Smooth muscle cell (in vitro differentiated cells): ENCODE measurements around the gene UTS2B. TPM values are rescaled to one million over a fixed set of nuclear protein-coding genes. Genes with fewer than 3 reads are reported as not detected.

ENCODE experiments used
- DNase-seq: peaks from one replicate; lab custom pipeline; 2025; ENCODE audit not compliant: unreplicated experiment; lab: John Stamatoyannopoulos, UW
- H2AFZ ChIP-seq: fragments of 200-600 bp; sonication (generic); 2 replicates; pipeline ENCODE4 v1.6.0; 2016; ENCODE audit warnings: antibody characterized with exemption, low read depth, mild to moderate bottlenecking
- H3F3A ChIP-seq: fragments of 200-600 bp; sonication (generic); 2 replicates; pipeline ENCODE4 v1.6.0; 2017; ENCODE audit warnings: antibody characterized with exemption, low read depth
- H3K27ac ChIP-seq: fragments of 200-600 bp; sonication (generic); 2 replicates; pipeline ENCODE4 v1.5.1; 2016; ENCODE audit warnings: low read depth, mild to moderate bottlenecking
- H3K27me3 ChIP-seq: fragments of 200-600 bp; sonication (generic); 2 replicates; pipeline ENCODE4 v1.6.1; 2016; ENCODE audit warnings: low read depth, mild to moderate bottlenecking
- H3K36me3 ChIP-seq: fragments of 200-600 bp; sonication (generic); 2 replicates; pipeline ENCODE4 v1.5.1; 2016; ENCODE audit warnings: low read depth
- H3K4me1 ChIP-seq: fragments of 200-600 bp; sonication (generic); 2 replicates; pipeline ENCODE4 v1.5.1; 2016; ENCODE audit warnings: low read depth
- H3K4me2 ChIP-seq: fragments of 200-600 bp; sonication (generic); 2 replicates; pipeline ENCODE4 v1.6.0; 2016; ENCODE audit warnings: mild to moderate bottlenecking
- H3K4me3 ChIP-seq: fragments of 200-600 bp; sonication (generic); 2 replicates; pipeline ENCODE4 v1.5.1; 2016; ENCODE audit warnings: mild to moderate bottlenecking
- H3K79me2 ChIP-seq: fragments of 200-600 bp; sonication (generic); 2 replicates; pipeline ENCODE4 v1.6.0; 2016; ENCODE audit warnings: low read depth, mild to moderate bottlenecking
- H3K9ac ChIP-seq: fragments of 200-600 bp; sonication (generic); 2 replicates; pipeline ENCODE4 v1.6.0; 2016; ENCODE audit warnings: low read depth
- H3K9me3 ChIP-seq: fragments of 200-600 bp; sonication (generic); replicated peaks from 2 replicates; pipeline ENCODE4 v1.5.1; 2016; ENCODE audit warnings: low read depth
- H4K20me1 ChIP-seq: fragments of 200-600 bp; sonication (generic); 2 replicates; pipeline ENCODE4 v1.6.0; 2016; ENCODE audit warnings: low read depth
- WGBS: methylation state at CpG from one replicate; pipeline ENCODE4 v1.1.7; 2016; ENCODE audit warnings: low lambda C conversion rate; 5-methylcytosine and 5-hydroxymethylcytosine counted together
- polyA plus RNA-seq: library from polyadenylated mRNA; unstranded; fragments of >200 nt; fragmentation: Nextera tagmentation; extraction: Ambion mirVana; gene quantifications from 2 replicates; pipeline ENCODE4 v1.2.1, GENCODE V29; 2016
- total RNA-seq: library from RNA; depleted of rRNA; stranded (reverse); fragments of >200 nt; gene quantifications from 2 replicates; pipeline ENCODE4 v1.2.3, GENCODE V29; 2014
- TF ChIP-seq, protein P1 (sequence below): fragments of 200-600 bp; sonication (generic); IDR thresholded peaks from 2 replicates; pipeline ENCODE4 v1.5.1; 2017; ENCODE audit warnings: borderline replicate concordance, mild to moderate bottlenecking, antibody characterized with exemption; ENCODE audit not compliant: insufficient read depth, poor library complexity, severe bottlenecking

UTS2B gene
- total and polyA plus RNA-seq, 2 experiments from 2014 or later, result 1.1 TPM; not detected in 1

DNA sequence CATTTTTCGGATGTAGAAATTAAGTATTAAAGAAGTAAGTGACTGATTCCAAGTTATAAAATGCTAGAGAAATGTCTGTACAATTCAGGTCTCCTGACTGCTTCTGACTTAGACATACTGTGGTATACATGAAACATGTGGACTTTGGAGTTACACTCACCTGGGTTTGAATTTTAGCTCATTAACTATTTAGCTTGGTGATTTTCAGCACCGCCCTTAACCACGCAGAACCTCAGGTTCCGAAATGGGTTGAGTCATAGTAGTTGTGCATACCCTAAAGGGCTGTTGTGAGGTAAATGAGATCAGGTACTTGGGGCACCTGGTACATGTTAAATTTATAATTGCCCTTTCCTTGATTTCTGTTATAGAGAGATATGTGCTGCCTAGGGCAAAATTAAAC lies 32.9 kb upstream of the UTS2B start:
- Histone ChIP-seq H4K20me1 (no peaks in the 10 kb centered on the region), H3K9ac (no peak overlapping the region), H3K9me3 (no peaks in the 10 kb centered on the region), H3K27ac (no peak overlapping the region), H3K4me1 (peaks cover 19% of the 10 kb centered on the region), H3K79me2 (peaks cover 2% of the 10 kb centered on the region), H3F3A (peaks cover 9% of the 10 kb centered on the region), H3K4me2 (no peak overlapping the region), H3K36me3 (peaks cover 35% of the 10 kb centered on the region), H3K27me3 (no peaks in the 10 kb centered on the region), H3K4me3 (no peak overlapping the region), H2AFZ (no peak overlapping the region)
- WGBS, result 82% methylated on average over 4 of the region's 4 CpGs
- TF ChIP-seq, protein P1, sequence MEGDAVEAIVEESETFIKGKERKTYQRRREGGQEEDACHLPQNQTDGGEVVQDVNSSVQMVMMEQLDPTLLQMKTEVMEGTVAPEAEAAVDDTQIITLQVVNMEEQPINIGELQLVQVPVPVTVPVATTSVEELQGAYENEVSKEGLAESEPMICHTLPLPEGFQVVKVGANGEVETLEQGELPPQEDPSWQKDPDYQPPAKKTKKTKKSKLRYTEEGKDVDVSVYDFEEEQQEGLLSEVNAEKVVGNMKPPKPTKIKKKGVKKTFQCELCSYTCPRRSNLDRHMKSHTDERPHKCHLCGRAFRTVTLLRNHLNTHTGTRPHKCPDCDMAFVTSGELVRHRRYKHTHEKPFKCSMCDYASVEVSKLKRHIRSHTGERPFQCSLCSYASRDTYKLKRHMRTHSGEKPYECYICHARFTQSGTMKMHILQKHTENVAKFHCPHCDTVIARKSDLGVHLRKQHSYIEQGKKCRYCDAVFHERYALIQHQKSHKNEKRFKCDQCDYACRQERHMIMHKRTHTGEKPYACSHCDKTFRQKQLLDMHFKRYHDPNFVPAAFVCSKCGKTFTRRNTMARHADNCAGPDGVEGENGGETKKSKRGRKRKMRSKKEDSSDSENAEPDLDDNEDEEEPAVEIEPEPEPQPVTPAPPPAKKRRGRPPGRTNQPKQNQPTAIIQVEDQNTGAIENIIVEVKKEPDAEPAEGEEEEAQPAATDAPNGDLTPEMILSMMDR, result no peak
- no peak for DNase-seq

DNA sequence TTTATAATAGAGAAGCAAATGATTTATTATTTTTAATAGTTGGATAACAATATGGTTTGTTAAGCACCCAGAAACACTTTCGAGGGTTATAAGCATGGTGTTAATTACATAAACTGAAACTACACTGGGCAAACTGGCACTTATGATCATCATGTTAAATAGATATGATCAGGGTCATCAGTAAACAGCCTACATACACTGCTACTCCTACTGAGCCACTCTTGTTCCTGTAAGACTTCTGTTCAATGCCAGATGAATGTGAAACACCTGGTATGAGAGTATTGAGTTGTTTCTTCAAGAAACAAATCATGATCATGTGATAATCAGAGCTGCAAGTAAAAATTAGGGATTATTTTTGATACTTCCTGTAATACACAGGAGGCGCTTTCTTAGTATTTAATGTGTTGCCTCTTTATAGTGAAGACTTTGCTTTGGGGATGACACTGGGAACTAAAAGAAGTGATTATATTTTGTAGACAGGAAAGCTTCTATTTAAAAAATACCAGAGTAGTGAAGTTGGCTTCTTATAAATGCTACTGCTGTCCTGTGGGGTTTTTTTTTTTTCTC lies 32.3 kb upstream of the UTS2B start:
- Histone ChIP-seq H3K9ac (no peak overlapping the region), H3K36me3 (peaks cover 36% of the 10 kb centered on the region), H3K4me1 (peaks cover 19% of the 10 kb centered on the region), H3K27me3 (no peaks in the 10 kb centered on the region), H3K9me3 (no peaks in the 10 kb centered on the region), H4K20me1 (no peaks in the 10 kb centered on the region), H3K4me3 (no peak overlapping the region), H3K79me2 (peaks cover 8% of the 10 kb centered on the region), H2AFZ (no peak overlapping the region), H3F3A (peaks cover 9% of the 10 kb centered on the region), H3K27ac (no peak overlapping the region), H3K4me2 (no peak overlapping the region)
- TF ChIP-seq, protein P1, result no peak
- DNase-seq, result no peak
- WGBS, result 90% methylated on average over 2 of the region's 2 CpGs

DNA sequence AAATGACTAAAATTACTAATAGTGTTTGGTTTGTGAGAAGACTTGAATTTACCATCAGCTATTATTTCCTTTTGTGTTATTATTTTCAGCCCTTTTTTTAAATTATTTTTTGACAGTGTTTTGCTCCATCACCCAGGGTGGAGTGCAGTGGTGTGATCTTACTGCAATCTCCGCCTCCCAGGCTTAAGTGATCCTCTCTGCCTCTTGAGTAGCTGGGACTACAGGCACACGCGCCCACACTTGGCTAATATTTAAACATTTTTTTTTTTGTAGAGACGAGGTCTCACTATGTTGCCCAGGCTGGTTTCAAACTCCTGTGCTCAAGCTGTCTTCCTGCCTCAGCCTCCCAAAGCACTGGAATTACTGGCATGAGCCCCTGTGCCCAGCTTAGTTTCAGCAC lies 31.7 kb upstream of the UTS2B start:
- TF ChIP-seq, protein P1, result no peak
- peaks cover 9% of the 10 kb centered on the region for H3F3A ChIP-seq
- no peaks in the 10 kb centered on the region for H3K9me3 ChIP-seq
- H2AFZ ChIP-seq, result no peak overlapping the region
- peaks cover 9% of the 10 kb centered on the region for H3K79me2 ChIP-seq
- H3K9ac ChIP-seq, result no peak overlapping the region
- no peak overlapping the region for H3K4me3 ChIP-seq
- no peaks in the 10 kb centered on the region for H3K27me3 ChIP-seq
- H3K36me3 ChIP-seq, result peaks cover 36% of the 10 kb centered on the region
- 87% methylated on average over 4 of the region's 4 CpGs for WGBS
- DNase-seq, result no peak
- H4K20me1 ChIP-seq, result peaks cover 2% of the 10 kb centered on the region
- no peak overlapping the region for H3K4me2 ChIP-seq
- H3K27ac ChIP-seq, result no peak overlapping the region
- H3K4me1 ChIP-seq, result peaks cover 22% of the 10 kb centered on the region

DNA sequence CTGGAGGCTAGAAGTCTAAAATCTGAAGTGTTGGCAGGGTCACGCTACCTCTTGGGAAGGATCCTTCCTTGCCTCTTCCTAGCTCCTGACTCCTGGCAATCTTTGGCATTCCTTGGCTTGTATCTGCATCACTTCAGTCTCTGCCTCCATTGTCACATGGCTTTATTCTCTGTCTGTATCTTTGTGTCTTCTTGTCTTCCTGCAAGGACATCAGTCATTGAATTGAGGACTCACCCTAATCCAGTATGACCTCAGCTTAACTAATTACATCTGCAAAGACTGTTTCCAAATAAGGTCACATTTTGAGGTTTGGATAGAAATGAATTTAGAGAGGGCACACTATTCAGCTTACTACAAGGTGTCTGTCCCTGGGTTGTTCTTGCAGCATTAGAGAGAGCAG lies 31.1 kb upstream of the UTS2B start:
- H2AFZ ChIP-seq, result no peak overlapping the region
- H3K79me2 ChIP-seq, result peaks cover 9% of the 10 kb centered on the region
- H3F3A ChIP-seq, result peaks cover 9% of the 10 kb centered on the region
- peak overlapping the region; percentile 70 for H3K27ac ChIP-seq
- peaks cover 36% of the 10 kb centered on the region for H3K36me3 ChIP-seq
- no peak overlapping the region for H3K4me2 ChIP-seq
- no peaks in the 10 kb centered on the region for H3K9me3 ChIP-seq
- H3K4me3 ChIP-seq, result no peak overlapping the region
- peaks cover 27% of the 10 kb centered on the region for H3K4me1 ChIP-seq
- 100% methylated on average over 1 of the region's 1 CpG for WGBS
- peaks cover 7% of the 10 kb centered on the region for H4K20me1 ChIP-seq
- TF ChIP-seq, protein P1, result no peak
- H3K27me3 ChIP-seq, result no peaks in the 10 kb centered on the region
- no peak for DNase-seq
- no peak overlapping the region for H3K9ac ChIP-seq
